IMR-90 (cell line): Measurements from ENCODE around the gene PCSK5. TPM values are rescaled to one million over a fixed set of nuclear protein-coding genes. Genes with fewer than 3 reads are reported as not detected.

Experiments
- ATAC-seq: fragments of 200-7000 bp; cut with Tn5 transposase; 2 replicates; pipeline ENCODE4 v1.9.1; 2020; ENCODE audit warnings: low read depth, mild to moderate bottlenecking, moderate library complexity
- BruUV-seq: library from RNA; stranded (reverse); fragments of 400-500 nt; replicated peaks from 2 replicates; lab custom pipeline; 2021; lab: Mats Ljungman, UMichigan
- CTCF ChIA-PET: fragments of 300-600 bp; formaldehyde crosslinking; extraction: SDS; loops from one replicate; lab custom pipeline; 2021; ENCODE audit warnings: antibody characterized with exemption; lab: Yijun Ruan, JAX
- POLR2A ChIA-PET: fragments of 300-600 bp; sonication (Branson Sonifier 250); formaldehyde crosslinking; loops from one replicate; lab custom pipeline; 2022; ENCODE audit warnings: antibody characterized with exemption; ENCODE audit not compliant: unreplicated experiment; lab: Charles Lee
- DNase-seq: peaks from one replicate; pipeline ENCODE4 v3.0.0; 2013
- H2AFZ ChIP-seq: replicated peaks from 2 replicates; pipeline ENCODE3; 2013; ENCODE audit warnings: low read length, mild to moderate bottlenecking; ENCODE audit not compliant: poor library complexity
- H2AK5ac ChIP-seq: 2 replicates; pipeline ENCODE4 v1.6.1; 2013; ENCODE audit warnings: low read depth, low read length, inconsistent platforms
- H2AK9ac ChIP-seq: replicated peaks from 2 replicates; pipeline ENCODE3; 2013; ENCODE audit warnings: mild to moderate bottlenecking, low read depth, low read length, moderate library complexity; ENCODE audit not compliant: poor library complexity
- H2BK120ac ChIP-seq: 2 replicates; pipeline ENCODE4 v1.6.1; 2013; ENCODE audit warnings: low read depth, low read length, inconsistent platforms
- H2BK15ac ChIP-seq: 3 replicates; pipeline ENCODE4 v1.6.1; 2013; ENCODE audit warnings: low read depth, low read length, inconsistent platforms
- H2BK20ac ChIP-seq: 2 replicates; pipeline ENCODE4 v1.6.1; 2013; ENCODE audit warnings: low read depth, mild to moderate bottlenecking, inconsistent platforms, low read length, moderate library complexity
- H2BK5ac ChIP-seq: 2 replicates; pipeline ENCODE4 v1.6.1; 2013; ENCODE audit warnings: mild to moderate bottlenecking, low read depth, low read length, inconsistent platforms; ENCODE audit not compliant: poor library complexity, severe bottlenecking
- H3K14ac ChIP-seq: replicated peaks from 2 replicates; pipeline ENCODE4 v1.6.1; 2013; ENCODE audit warnings: low read depth, low read length, inconsistent platforms
- H3K18ac ChIP-seq: 2 replicates; pipeline ENCODE4 v1.6.1; 2013; ENCODE audit warnings: low read depth, low read length, control low read depth
- H3K23ac ChIP-seq: 2 replicates; pipeline ENCODE4 v1.6.1; 2013; ENCODE audit warnings: low read depth, low read length, inconsistent platforms
- H3K27ac ChIP-seq: 2 replicates; pipeline ENCODE4 v1.5.1; 2013; ENCODE audit warnings: mild to moderate bottlenecking, control low read depth, low read length; ENCODE audit not compliant: insufficient read depth
- H3K27me3 ChIP-seq: 2 replicates; pipeline ENCODE4 v1.6.1; 2013; ENCODE audit warnings: low read length; ENCODE audit not compliant: control insufficient read depth, insufficient read depth
- H3K36me3 ChIP-seq: 2 replicates; pipeline ENCODE4 v1.6.1; 2013; ENCODE audit warnings: low read length, mixed read lengths; ENCODE audit not compliant: control insufficient read depth, insufficient read depth
- H3K4ac ChIP-seq: 2 replicates; pipeline ENCODE4 v1.6.1; 2013; ENCODE audit warnings: low read depth, low read length, inconsistent platforms
- H3K4me1 ChIP-seq: 2 replicates; pipeline ENCODE4 v1.6.1; 2013; ENCODE audit warnings: low read length, mixed read lengths; ENCODE audit not compliant: control insufficient read depth, insufficient read depth
- H3K4me2 ChIP-seq: 2 replicates; pipeline ENCODE4 v1.6.1; 2013; ENCODE audit warnings: low read depth, mild to moderate bottlenecking, control low read depth, low read length, moderate library complexity
- H3K4me3 ChIP-seq: 2 replicates; pipeline ENCODE4 v1.5.1; 2013; ENCODE audit warnings: low read depth, mild to moderate bottlenecking, control low read depth, low read length, moderate library complexity; ENCODE audit not compliant: insufficient read depth
- H3K56ac ChIP-seq: 2 replicates; pipeline ENCODE4 v1.6.1; 2013; ENCODE audit warnings: low read length, inconsistent platforms; ENCODE audit not compliant: insufficient read depth; ENCODE audit errors: extremely low read depth
- H3K79me1 ChIP-seq, 2 experiments: 2 replicates each; pipeline ENCODE4 v1.6.1; 2013; ENCODE audit warnings: low read length in 2 of 2, inconsistent platforms in 1 of 2, low read depth in 1 of 2
- H3K9ac ChIP-seq: 2 replicates; pipeline ENCODE4 v1.6.1; 2013; ENCODE audit warnings: low read depth, low read length, control low read depth
- H3K9me1 ChIP-seq: 2 replicates; pipeline ENCODE4 v1.6.1; 2013; ENCODE audit warnings: low read length, inconsistent platforms; ENCODE audit not compliant: insufficient read depth
- H3K9me3 ChIP-seq: 2 replicates; pipeline ENCODE4 v1.6.1; 2013; ENCODE audit warnings: low read length; ENCODE audit not compliant: control insufficient read depth, insufficient read depth
- H4K20me1 ChIP-seq: 2 replicates; pipeline ENCODE4 v1.6.1; 2013; ENCODE audit warnings: low read length, inconsistent platforms; ENCODE audit not compliant: insufficient read depth
- H4K5ac ChIP-seq: 2 replicates; pipeline ENCODE4 v1.6.1; 2013; ENCODE audit warnings: mild to moderate bottlenecking, low read depth, low read length, control low read depth
- H4K8ac ChIP-seq, 2 experiments: 2 replicates each; pipeline ENCODE4 v1.6.1; 2013; ENCODE audit warnings: low read depth in 2 of 2, low read length in 2 of 2, control low read depth in 1 of 2, inconsistent platforms in 1 of 2
- H4K91ac ChIP-seq: 2 replicates; pipeline ENCODE4 v1.6.1; 2013; ENCODE audit warnings: low read depth, low read length, inconsistent platforms; ENCODE audit not compliant: insufficient read depth
- FOS ChIP-seq: fragments of 150-350 bp; IDR thresholded peaks from 2 replicates; pipeline ENCODE4 v1.6.1; 2016; ENCODE audit warnings: low read depth, low read length
- MXI1 ChIP-seq: IDR thresholded peaks from 2 replicates; pipeline ENCODE4 v1.6.1; 2012; ENCODE audit warnings: low read depth, mild to moderate bottlenecking, low read length, moderate library complexity, borderline replicate concordance
- SMC3 ChIP-seq: fragments of 150-350 bp; IDR thresholded peaks from 2 replicates; pipeline ENCODE4 v1.6.1; 2016; ENCODE audit warnings: low read depth, mild to moderate bottlenecking, antibody characterized with exemption, low read length, moderate library complexity
- WGBS, 2 experiments: methylation state at CpG; one replicate each; pipeline versions ENCODE4 v1.1.5 to v1.1.7; 2013; ENCODE audit warnings: missing lambda C conversion rate in 2 of 2; ENCODE audit not compliant: insufficient read length in 1 of 2; ENCODE audit errors: extremely low coverage in 2 of 2; 5-methylcytosine and 5-hydroxymethylcytosine counted together
- dilution Hi-C: fragments of 300-500 bp; cut with HindIII; formaldehyde crosslinking; loops from one replicate; pipeline ENCODE4 v1.14.3; 2018; ENCODE audit warnings: low sequenced_read_pairs; ENCODE audit not compliant: unreplicated experiment
- in situ Hi-C: fragments of 300-500 bp; cut with MboI; formaldehyde crosslinking; loops from 3 replicates; pipeline ENCODE4 v1.14.3; 2019; ENCODE audit warnings: low sequenced_read_pairs, inconsistent platforms, mixed read lengths
- intact Hi-C: fragments of 100-400 bp; cut with micrococcal nuclease; formaldehyde crosslinking; loops from 2 replicates; pipeline ENCODE4 v1.10.0; 2022
- polyA plus RNA-seq, 3 experiments: library from polyadenylated mRNA; depleted of rRNA; stranded (reverse); fragments of >200 nt; gene quantifications; 2 replicates each; pipeline ENCODE4 v1.2.3, GENCODE V29; 2012; ENCODE audit warnings: low replicate concordance in 1 of 3
- total RNA-seq: library from RNA; depleted of rRNA; stranded (reverse); fragments of >200 nt; gene quantifications from 2 replicates; pipeline ENCODE4 v1.2.3, GENCODE V29; 2012

Gene PCSK5
- total and polyA plus RNA-seq, 2 of the 4 experiments (the other 2 are of a cell fraction): 1.5 to 3.0 TPM

- no peak overlapping the region for H4K91ac ChIP-seq
- no peaks in the 10 kb centered on the region for H3K9me1 ChIP-seq
- no peaks in the 10 kb centered on the region for H3K4me1 ChIP-seq
- H3K23ac ChIP-seq: no peak overlapping the region
- H2BK20ac ChIP-seq: no peak overlapping the region
- H4K20me1 ChIP-seq: no peaks in the 10 kb centered on the region
- no TSS peak for BruUV-seq
- H2BK15ac ChIP-seq: no peak overlapping the region
- no peak overlapping the region for H4K5ac ChIP-seq
- ChIA-PET CTCF (interaction anchor here (0.6 kb wide), 1 partner anchor 57 kb away, joined by 4 read pairs; no protein-coding TSS in a partner anchor), POLR2A (no interaction called here)
- H2AK9ac ChIP-seq: no peak overlapping the region
- peaks cover 11% of the 10 kb centered on the region for H3K27me3 ChIP-seq
- no peak overlapping the region for H2BK120ac ChIP-seq
- no peak overlapping the region for H3K27ac ChIP-seq
- H3K56ac ChIP-seq: no peak overlapping the region
- no peak for ATAC-seq
- TF ChIP-seq SMC3 (no peak), FOS (no peak), MXI1 (no peak)
- DNase-seq: no peak
- no peak overlapping the region for H3K4ac ChIP-seq
- H3K36me3 ChIP-seq: no peaks in the 10 kb centered on the region
- intact Hi-C loops (no loop called here), dilution Hi-C loops (no loop called here), in situ Hi-C loops (no loop called here)
- no peak overlapping the region for H2BK5ac ChIP-seq
- H3K9me3 ChIP-seq: no peaks in the 10 kb centered on the region
- H3K4me3 ChIP-seq: no peak overlapping the region
- H2AK5ac ChIP-seq: no peak overlapping the region
- H3K79me1 ChIP-seq: no peaks in the 10 kb centered on the region
- H3K18ac ChIP-seq: no peak overlapping the region
- no peak overlapping the region for H3K14ac ChIP-seq
- H4K8ac ChIP-seq: no peak overlapping the region
- H3K4me2 ChIP-seq: no peak overlapping the region
- H3K9ac ChIP-seq: no peak overlapping the region
- 88% methylated on average over 1 of the region's 4 CpGs; no CpG with 5 or more reads in 1 of the 2 experiments for WGBS, 2 experiments
- H2AFZ ChIP-seq: no peak overlapping the region
Measured at GRCh38 chr9:76359365-76359764, 468.9 kb downstream of the PCSK5 start.
